PC-9 (cell line): ENCODE results near the gene SLC35F3.

Experiments used
- EZH2 ChIP-seq: fragments of 200-600 bp; sonication (generic); IDR thresholded peaks from 2 replicates; pipeline ENCODE4 v1.8.0; 2017; ENCODE audit warnings: antibody characterized with exemption, low read depth
- TF ChIP-seq, protein P1 (sequence below): fragments of 200-600 bp; sonication (generic); conservative IDR thresholded peaks from 2 replicates; pipeline ENCODE4 v1.6.1; 2017; ENCODE audit warnings: mixed run types, antibody characterized with exemption, mild to moderate bottlenecking, moderate library complexity

DNA sequence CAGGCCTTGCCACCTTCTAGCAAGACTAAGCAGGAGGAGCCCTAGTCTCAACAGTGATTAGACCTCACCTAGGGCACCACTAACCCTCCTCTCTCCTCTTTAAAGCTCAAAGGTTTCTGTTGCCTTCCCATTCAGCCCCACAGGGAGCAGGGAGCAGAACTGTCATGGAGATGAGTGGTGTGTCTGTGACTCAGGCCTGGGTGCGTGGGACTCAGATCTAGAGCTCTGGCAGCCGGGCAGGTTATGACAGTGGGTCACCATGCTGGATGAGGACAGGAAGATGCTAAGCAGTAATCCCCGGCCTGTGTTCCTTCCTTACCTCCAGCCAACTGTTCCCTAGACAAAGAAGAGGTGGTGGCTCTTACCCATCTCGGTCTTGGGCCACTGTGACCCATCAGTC lies 408.7 kb downstream of the SLC35F3 start:
- TF ChIP-seq, protein P1, sequence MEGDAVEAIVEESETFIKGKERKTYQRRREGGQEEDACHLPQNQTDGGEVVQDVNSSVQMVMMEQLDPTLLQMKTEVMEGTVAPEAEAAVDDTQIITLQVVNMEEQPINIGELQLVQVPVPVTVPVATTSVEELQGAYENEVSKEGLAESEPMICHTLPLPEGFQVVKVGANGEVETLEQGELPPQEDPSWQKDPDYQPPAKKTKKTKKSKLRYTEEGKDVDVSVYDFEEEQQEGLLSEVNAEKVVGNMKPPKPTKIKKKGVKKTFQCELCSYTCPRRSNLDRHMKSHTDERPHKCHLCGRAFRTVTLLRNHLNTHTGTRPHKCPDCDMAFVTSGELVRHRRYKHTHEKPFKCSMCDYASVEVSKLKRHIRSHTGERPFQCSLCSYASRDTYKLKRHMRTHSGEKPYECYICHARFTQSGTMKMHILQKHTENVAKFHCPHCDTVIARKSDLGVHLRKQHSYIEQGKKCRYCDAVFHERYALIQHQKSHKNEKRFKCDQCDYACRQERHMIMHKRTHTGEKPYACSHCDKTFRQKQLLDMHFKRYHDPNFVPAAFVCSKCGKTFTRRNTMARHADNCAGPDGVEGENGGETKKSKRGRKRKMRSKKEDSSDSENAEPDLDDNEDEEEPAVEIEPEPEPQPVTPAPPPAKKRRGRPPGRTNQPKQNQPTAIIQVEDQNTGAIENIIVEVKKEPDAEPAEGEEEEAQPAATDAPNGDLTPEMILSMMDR: no peak
- no peak for TF ChIP-seq EZH2
